Stimulated activated CD4-positive, alpha-beta T cell treated with anti-CD3 and anti-CD28 coated beads, Interleukin-4, amount 100 ng/mL, for 1 hour (primary cell): ENCODE results near the gene MED15.
"Not testable (repeated sequence)": the region's sequence is repeated elsewhere in the genome, so short reads cannot be mapped to it uniquely, and the experiment has no call there.

ENCODE experiments used
- DNase-seq: peaks from one replicate; pipeline ENCODE4 v3.0.0-alpha.2; 2020

Gene MED15

DNA sequence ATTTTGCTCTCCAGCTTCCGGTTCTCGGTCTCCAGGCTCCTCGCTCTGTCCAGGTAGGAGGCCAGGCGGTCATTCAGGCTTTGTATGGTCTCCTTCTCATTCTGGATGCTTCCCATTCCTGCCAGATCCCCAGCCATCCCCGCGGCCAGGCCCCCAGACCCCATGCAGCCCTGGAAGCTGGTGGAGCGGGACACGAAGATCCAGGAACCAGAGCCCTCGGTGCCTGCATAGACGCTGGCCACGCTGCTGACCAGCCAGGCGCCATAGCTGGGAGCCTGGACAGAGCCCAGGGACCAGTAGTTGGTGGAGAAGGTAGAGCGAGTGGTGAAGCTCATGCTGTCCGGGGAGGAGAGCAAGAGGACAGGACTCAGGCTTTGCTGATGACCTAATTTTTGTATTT lies 23.6 kb upstream of the MED15 start:
- DNase-seq: no peak

DNA sequence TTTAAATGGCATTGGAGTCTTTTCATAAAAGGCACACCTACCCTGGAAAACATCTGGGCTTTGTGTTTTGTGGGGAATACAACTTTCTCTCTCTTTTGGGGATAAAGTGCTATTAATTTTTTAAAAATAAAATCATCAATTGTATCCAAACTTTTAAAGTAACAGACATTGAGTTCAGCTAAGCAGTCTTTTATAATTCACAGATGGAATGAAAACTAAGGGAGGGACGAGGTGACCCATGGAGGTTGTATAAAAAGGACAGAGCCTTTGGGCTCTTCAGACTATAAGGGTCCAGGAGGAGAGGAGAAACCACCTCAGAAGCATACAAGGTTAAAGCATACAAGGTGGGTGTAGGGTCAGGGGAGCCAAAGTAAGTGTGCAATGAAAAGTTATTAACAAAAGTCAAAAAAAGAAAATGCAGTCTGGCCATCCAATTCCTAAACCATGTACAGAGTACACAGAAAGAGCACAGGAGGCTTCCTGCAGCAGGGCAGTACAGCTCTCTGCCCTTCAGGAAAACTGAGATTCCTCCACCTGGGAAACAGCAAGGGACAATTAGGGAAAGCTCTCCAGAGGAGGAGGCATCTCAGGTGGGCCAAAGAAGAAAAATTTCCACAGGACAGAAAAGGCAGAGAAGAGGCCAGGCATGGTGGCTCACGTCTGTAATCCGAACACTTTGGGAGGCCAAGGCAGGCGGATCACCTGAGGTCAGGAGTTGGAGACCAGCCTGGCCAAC lies 22.3 kb upstream of the MED15 start:
- no peak for DNase-seq

DNA sequence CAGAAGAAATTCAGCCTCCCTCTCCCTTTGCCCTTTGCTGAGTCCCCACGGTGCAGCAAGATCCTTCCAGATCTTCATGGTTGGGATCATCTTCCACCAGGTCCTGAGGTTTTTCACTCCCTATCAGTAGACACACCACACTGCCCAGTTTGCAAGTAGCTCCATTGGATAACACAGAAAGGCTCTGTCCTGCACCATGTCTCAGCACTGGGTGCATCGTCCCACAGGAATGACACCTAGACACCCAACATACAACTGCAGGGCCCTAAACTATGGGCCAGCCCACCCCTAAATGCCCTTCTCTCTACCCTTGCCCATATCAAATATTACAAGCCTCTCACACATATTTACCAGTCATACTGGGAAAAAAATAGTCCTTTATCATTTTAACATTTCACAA lies 21.2 kb upstream of the MED15 start:
- DNase-seq: no peak

DNA sequence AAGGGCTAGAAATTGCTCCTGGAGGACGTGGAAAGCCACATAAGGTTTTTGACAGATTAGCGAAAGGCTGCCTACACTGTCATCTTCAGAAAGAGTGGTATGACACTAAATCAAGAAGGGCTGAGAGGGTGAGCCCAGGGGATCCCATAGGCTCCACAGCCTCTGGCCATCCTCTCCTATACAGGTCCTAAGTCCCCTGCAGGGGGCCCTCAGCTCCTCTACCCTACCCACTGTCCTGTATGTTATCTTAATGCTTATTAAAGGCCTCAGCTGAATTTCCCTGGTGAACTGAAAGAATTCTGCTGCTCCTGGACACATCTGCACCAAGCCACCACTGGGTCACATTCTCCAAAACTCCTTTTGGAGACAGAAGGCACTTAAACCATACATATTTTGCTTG lies 19.7 kb upstream of the MED15 start:
- DNase-seq: no peak

DNA sequence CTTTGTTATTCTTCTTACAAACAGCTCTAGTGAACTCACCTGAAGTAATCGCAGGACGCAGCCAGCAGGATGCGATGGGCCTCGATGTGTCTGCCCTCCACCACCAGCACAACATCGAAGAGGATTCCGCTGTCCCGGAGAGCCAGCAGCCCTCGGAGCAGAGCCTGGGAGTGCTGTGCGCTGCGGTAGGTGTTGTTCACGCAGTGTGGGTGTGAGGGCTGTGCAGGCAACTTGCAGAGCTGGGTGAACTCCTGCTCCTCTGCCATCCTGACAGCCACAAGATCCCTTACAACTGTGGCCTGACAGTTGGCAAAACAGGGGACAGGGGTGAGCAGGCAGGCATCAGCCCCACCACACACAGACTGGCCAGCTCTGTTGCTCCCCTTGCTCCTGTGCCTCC lies 18.5 kb upstream of the MED15 start:
- no peak for DNase-seq

DNA sequence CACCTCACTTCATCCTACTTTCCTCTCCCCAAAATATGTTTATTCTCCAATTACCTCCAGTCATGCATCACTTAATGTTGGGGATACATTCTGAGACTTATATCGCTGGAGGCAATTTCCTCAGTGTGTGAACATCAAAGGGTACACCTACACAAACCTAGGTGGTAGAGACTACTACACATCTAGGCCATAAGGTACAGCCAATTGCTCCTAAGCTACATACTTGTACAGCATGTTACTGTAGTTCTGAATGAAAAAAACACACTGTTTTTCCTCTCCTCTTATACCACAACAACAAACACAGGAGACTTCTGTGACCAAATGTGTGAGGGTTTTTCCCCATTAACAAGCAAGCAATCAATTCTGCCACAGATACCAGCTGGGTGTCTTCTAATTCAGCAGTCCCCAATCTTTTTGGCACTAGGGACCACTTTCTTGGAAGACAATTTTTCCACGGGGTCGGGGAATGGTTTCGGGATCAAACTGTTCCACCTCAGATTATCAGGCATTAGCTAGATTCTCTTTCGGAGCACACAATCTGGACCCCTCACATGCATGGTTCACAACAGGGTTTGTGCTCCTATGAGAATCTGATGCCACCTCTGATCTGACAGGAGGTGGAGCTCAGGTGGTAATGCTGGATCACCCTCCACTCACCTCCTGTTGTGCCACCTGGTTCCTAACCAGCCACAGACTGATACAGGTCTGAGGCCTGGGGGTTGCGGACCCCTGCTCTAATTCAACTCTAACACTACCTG lies 17.0 kb upstream of the MED15 start:
- no peak for DNase-seq

DNA sequence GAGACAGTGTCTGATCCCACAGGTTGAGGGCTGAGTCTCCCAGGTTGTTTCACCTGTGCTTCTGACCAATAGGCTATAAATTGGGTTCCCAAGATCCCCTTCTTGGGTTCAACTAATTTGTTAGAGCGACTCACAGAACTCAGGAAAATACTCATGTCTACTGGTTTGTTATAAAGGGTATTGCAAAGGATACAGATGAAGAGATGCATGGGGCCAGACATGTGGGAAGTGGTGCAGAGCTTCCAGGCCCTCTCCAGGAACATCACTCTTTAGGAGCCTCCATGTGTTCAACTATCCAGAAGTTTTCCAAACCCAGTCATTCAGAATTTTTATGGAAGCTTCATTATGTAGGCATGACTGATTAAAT lies 16.5 kb upstream of the MED15 start:
- DNase-seq: no peak

DNA sequence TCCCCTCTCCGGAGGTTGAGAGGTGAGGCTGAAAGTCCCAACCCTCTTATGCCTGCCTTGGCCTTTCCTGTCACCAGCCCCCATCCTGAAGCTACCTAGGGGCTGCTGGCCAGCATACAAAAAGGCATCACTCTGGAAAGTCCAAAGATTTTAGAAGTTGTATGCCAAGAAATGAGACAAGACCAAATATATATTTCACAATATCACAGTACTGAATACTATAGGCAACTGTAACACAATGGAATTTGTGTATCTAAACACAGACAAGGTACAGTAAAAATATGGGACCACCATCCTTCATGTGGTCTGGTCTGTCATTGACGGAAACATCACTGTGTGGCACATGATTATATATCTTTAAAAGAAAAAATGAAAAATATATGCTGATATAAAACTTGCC lies 16.1 kb upstream of the MED15 start:
- DNase-seq: no peak

DNA sequence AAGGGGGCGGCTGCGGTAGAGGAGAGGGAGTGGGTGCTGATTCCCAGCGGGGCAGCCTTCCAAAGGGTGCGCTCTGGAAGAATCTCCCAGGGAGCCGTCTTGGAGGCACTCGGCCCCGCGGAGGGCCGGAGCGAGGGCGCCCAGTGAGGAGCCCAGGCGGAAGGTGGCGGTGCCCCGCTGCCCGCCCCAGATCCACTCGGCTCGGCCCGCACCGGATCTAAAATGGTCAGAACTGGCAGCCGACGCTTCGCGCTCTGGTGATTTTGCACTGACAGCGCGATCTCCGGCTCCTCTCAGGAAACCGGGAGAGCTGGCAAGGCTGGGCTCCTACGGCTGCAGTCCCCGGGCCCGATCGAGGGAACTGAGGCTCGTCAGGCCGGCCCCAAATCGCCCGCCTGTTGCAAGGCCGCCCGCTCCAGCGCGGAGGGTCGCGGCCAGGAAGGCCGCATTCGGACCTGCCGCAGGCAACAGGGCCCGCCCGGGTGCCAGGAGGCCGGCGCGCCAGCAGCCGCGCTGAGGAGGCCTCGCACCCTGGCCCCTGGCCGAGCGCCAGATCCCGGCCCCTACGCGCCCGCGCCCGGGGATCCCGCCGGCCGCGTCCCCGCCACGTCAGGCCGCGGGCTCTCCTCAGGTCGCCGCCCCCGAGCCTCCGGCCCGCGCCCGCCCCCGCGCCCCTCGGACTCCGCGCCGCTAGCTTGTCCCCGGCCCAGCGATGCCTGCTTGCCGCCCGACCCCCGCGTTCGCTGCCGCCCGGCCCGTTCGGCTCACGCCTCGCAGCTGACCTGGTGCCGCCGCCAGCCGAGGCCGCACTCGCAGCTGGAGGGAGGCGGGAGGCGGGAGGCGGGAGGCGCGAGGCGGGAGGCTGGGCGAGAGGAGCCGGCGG lies 12.2 kb upstream of the MED15 start, which contains the start of gene KLHL22:
KLHL22 (minus strand) TSS at position 818 of the 883 bp plus-strand sequence. CDS start 6,584 bp downstream, outside the sequence.
- DNase-seq: peak; percentile 26

DNA sequence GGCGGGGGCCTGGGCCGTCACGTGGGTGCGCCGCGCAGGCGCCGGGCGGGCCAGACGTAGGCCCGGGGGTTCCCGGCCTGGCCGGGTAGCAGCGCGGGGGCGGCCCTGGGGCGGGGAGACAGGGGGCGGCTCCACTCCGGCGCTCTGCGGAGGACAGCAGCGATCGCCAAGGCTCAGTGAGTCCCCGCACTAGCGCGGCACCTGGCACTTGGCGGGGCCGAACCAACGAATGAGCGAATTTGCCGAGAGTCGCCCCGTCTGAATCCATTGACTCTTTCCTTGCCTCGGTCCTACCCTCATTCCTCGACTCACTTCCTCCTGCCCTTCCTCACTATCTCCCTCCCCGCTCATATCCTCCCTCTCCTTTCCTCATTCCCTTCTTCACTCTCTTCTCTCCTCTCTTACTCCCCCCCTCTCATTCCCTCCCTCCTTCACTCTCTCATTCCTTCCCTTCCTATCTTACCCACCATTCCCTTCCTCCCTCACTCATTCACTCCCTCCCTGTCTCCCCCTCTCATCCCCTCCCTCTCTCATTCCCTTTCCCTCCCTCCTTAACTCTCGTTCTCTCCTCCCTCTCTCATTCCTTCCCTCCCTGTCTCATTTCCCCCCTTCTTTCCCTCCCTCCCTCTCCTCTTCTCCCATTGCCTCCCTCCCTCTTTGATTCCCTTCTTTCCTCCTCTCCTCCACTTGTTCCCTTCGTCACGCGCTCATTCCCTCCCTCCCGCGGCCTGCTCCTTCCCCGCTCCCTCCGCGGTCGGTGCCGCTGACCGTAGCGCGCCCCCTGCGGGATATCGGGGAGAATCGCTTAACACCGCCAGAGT lies 11.3 kb upstream of the MED15 start:
- DNase-seq: peak; percentile 94

DNA sequence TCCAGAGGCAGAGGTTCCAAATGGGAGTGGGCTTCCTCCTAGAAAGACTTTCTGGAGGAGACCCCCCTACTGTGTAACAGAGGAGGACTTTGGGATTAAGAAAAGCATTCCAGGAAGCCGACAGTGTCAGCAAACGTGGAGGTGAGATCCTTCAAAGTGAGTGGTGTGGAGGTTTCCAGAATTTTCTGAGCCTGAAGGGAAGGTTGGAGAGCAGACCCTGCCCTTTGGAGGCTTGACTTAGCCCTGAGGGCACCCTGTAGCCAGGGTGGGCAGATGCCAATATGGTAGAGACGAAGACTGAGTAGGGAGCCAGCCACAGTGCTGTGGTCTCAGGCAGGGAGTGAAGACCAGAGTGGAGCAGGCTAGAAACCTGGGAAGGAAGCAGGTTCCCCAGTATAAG lies 10.0 kb upstream of the MED15 start:
- no peak for DNase-seq

DNA sequence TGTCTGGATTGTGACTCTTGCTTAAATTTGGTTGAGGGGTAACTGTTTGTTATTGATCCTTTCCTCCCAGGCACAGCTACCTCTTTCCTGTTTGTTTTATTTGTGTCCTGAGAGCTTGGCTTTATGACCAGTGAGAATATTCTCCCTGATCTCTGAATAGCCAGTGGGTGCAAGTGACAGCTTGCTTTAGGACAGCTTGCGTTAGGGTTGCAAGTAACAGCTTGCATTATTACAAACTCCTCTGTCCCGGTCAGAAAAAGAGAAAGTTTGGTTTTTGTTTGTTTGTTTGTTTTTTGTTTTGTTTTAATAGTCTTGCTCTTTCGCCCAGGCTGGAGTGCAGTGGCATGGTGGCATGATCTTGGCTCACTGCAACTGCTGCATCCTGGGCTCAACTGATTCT lies 8.5 kb upstream of the MED15 start:
- no peak for DNase-seq

DNA sequence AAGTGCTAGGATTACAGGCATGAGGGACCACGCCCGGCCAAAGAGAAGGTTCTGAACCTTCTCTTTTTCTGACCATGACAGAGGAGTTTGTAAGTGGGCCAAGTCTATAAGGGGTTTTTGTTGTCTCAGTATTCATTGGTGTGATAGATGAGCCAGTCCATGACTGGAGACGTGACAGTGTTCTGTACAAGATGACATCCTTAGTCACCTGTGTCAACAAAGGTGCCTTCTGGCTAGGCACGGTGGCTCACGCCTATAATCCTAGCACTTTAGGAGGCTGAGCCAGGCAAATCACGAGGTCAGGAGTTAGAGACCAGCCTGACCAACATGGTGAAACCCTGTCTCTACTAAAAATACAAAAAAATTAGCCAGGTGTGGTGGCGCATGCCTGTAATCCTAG lies 7.6 kb upstream of the MED15 start:
- DNase-seq: no peak

DNA sequence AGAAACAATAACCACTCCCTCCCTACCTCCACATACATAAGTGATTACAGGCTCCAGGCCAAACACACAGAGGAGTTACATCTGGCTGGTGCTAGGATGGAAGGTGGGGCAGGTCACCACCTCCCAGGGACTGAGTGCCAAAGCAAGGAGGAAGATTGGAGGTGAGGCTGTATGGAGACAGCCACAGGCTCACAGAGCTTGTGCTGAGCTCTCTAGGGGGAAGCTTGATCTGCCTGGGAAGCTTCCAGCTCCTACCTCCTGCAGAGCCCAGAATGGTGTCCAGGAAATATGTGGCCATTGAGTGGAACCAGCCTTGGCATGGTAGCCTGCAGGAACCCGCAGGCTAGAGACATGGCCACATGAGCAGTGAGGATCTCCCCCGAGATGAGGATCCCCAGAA lies 3.6 kb upstream of the MED15 start:
- no peak for DNase-seq

DNA sequence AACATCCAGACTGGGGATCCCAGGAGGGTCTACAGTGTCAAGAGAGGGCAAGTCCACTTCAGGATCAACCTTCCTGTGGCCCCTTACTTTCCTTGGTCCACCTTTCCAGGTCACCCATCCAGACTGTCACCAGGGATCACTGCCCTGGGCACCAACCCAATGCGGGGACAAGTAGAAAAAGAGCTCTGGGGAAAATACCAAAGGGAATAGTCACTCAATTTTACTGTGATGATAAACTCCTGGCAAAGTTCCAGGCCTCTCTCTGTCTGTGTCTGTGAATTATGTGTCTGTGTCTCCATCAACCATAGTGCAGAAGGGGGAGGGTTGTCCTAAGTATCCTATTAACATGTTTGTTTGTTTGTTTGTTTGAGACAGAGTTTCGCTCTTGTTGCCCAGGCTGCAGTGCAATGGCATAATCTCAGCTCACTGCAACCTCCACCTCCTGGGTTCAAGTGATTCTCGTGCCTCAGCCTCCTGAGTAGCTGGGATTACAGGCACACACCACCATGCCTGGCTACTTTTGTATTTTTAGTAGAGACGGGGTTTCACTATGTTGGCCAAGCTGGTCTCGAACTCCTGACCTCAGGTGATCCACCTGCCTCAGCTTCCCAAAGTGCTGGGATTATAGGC lies 3.0 kb upstream of the MED15 start:
- not testable (repeated sequence) for DNase-seq

DNA sequence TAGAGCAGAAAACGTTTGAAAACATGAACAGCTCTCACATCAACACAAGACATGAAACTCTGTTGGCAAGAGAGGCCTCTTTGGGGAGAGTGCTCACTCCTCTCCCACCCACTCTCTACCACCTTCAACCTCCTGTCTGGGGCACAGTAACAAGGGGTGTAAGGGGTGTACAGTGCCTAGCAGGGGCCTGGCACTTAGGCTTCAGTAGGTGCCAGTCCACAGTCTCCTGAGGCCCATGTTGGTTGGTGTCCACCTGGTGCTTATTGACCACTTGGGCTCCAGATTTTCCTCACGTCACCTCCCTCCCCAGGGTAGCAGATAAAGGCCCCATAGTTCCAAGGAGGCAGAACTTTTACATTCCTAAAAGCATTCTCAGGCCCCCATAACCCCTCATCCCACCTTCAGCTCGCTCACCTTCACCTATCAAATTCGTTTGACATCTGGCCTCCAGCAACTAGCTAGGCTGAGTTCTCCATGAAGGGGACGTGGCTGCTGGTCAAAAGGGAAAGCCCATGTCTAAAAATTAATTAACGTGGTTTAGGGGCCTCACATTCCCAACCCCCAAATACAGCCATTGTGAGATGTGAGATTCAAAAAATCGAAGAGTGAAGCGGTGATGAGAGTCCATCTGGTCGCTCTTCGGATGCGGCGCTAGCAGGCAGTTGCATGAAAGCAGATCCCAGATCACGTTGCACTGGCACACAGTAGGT lies 712 bp upstream of the MED15 start:
- no peak for DNase-seq

DNA sequence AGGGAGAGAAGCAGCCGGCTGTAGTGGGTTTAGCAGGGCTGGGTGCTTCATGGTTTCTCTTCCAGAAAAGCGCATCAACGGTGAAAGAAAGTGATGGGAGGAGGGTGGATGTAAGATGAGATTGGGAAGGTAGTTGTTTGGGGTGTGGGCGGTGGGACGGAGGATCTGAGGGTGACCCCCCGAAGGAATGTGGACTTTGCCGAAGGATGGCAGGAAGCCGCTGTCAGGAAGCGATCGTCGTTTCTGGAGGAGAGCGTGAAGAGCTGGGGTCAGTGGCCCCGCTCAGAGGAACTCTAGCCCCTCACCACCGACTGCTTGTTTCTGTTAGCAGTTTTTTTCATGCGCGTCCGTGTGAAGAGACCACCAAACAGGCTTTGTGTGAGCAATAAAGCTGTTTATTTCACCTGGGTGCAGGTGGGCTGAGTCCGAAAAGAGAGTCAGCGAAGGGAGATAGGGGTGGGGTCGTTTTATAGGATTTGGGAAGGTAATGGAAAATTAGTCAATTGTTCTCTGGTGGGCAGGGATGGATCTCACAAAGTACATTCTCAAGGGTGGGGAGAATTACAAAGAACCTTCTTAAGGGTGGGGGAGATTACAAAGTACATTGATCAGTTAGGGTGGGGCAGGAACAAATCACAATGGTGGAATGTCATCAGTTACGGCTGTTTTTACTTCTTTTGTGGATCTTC lies 801 bp downstream of the MED15 start:
- not testable (repeated sequence) for DNase-seq

DNA sequence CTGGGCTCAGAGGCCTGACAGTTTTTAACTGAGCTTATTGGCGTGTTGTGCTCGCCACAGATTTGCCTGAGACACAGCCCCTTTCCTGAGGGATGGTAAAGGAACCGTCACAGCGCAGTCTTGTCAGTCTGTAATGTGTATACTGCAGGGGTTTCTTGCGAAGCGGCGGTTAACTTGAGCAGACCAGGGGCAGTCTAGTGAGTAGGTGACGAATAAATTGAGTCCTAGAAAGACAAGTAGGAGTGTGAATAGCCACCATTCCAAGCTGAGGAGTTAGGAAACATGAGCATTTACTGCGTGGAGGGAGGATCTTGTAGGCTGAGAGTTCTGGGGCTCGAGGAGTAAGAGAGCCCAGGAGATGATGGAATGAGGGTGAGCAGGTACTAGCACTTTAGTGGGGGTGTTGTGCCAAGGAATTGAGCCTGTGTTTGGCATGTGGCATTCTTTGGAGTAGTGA lies 1.4 kb downstream of the MED15 start:
- DNase-seq: no peak

DNA sequence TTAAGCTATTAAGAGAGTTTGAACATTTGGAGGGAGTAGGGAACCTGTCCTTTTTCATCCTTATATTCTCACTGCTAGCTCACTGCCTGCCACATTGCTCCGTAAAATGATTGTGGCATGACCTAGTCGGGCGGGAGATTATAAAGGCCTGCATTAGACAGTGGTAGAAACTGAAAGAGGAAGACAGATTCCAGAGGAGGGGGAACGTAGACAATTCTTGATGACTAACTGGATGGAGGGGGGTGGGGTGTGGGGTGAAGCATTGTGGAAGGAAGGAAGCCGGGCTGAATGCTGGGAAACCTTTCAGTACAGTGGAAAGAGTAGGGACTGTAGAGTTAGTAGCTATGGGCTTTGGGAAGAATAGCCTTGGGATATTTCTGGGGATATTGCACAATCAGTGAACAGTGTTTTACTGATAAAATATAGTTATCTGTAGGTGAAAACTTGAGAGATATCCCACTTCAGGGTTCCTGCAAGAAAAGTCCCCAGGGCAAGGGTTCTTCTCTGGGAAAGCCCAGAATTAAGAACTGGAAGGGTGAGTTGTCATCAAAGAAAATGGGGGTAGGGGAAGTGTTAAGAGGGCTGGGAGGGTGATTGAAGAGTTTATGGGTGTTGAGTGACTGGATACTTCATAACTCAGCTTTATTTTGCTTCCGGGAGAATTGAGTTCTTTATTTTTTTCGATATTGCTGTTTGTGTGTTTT lies 2.1 kb downstream of the MED15 start:
- peak; percentile 60 for DNase-seq
